AG04450 (cell line): ENCODE results near the gene SLC26A11. TPM values are rescaled to one million over a fixed set of nuclear protein-coding genes. Genes with fewer than 3 reads are reported as not detected.
A peak's percentile ranks its signal among the peaks of the same experiment; 100 is the strongest.
"Not testable (repeated sequence)": the region's sequence is repeated elsewhere in the genome, so short reads cannot be mapped to it uniquely, and the experiment has no call there.

Experiments used
- CTCF ChIA-PET: fragments of 300-600, 350-600 bp; formaldehyde crosslinking; extraction: SDS; loops from one replicate; lab custom pipeline; 2022; ENCODE audit warnings: antibody characterized with exemption, inconsistent platforms; lab: Charles Lee
- POLR2A ChIA-PET: fragments of 350-600 bp; formaldehyde crosslinking; extraction: SDS; loops from one replicate; lab custom pipeline; 2021; ENCODE audit warnings: antibody characterized with exemption, inconsistent platforms; lab: Yijun Ruan, JAX
- DNase-seq: peaks from one replicate; pipeline ENCODE4 v3.0.0-alpha.2; 2011; ENCODE audit warnings: low read depth, low spot score
- H3K27ac ChIP-seq: one replicate; pipeline ENCODE4 v1.5.1; 2012; ENCODE audit warnings: low read depth, low read length, control low read depth
- H3K27me3 ChIP-seq: one replicate; pipeline ENCODE4 v1.6.0; 2012; ENCODE audit warnings: low read length; ENCODE audit not compliant: control insufficient read depth, insufficient read depth
- H3K4me3 ChIP-seq: 2 replicates; pipeline ENCODE4 v1.5.1; 2011; ENCODE audit warnings: mild to moderate bottlenecking, low read depth, low read length, control low read depth
- H3K9me3 ChIP-seq: 2 replicates; pipeline ENCODE4 v1.5.1; 2012; ENCODE audit warnings: low read length; ENCODE audit not compliant: control insufficient read depth, insufficient read depth
- polyA plus RNA-seq: library from polyadenylated mRNA; depleted of rRNA; stranded (reverse); fragments of >200 nt; gene quantifications from 2 replicates; pipeline ENCODE4 v1.2.3, GENCODE V29; 2011
- TF ChIP-seq, protein P1 (sequence below): IDR thresholded peaks from 2 replicates; pipeline ENCODE4 v1.5.1; 2011; ENCODE audit warnings: low read depth, low read length, control low read depth, inconsistent platforms

Gene SLC26A11
- polyA plus RNA-seq, 1 experiment = 8.9 TPM

DNA sequence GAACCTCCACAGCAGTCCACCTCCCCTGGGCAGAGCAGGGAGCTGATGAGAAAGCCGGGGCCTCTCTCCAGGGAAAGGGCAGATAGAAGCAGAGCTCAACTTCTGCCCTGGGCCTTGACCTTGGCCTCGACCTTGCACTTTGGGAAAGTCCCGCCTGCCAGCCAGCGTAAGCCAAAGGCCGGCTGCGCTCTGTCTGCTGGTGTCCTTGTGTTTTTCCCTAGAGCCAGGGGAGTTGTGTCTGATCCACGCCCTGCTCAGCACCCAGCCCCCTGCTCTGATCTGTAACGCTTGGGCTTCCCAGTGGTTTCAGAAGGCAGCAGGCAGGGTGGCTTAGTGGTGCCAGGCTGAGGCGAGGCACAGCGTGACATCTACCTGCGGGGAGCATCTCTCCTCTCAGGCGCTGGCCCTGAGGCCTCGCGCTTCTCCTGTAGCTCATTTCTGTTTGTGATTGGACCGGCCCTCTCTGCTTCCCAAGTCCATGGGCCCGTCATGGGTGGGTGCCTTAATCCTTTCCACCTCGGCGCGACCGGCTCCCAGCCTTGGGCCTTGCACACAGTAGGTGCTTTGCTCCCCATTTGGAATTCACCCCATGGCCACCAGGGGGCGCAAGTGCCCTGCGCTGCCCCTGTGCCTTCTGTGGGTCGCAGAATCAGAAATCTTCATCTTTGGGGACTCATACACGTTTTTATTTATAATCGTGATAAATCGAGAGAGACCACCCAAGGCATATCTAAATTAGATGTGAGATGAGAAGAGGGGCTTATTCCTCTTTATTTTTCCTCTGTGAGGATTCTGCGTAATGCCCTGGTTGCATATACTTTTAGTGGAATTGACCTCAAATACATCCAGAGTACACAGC, 24.3 kb upstream of the SLC26A11 start:
- H3K27me3 ChIP-seq = peaks cover 19% of the 10 kb centered on the region
- H3K9me3 ChIP-seq = peaks cover 12% of the 10 kb centered on the region; the same call in 1 of the 2 replicates
- POLR2A ChIA-PET = no interaction called here
- DNase-seq = no peak
- H3K4me3 ChIP-seq = no peak overlapping the region
- H3K27ac ChIP-seq = no peak overlapping the region
- CTCF ChIA-PET = interaction anchor here (0.6 to 1.1 kb wide), 6 partner anchors 9 to 112 kb away, joined by 3 to 7 read pairs (median 3); no protein-coding TSS in a partner anchor
- TF ChIP-seq, protein P1, sequence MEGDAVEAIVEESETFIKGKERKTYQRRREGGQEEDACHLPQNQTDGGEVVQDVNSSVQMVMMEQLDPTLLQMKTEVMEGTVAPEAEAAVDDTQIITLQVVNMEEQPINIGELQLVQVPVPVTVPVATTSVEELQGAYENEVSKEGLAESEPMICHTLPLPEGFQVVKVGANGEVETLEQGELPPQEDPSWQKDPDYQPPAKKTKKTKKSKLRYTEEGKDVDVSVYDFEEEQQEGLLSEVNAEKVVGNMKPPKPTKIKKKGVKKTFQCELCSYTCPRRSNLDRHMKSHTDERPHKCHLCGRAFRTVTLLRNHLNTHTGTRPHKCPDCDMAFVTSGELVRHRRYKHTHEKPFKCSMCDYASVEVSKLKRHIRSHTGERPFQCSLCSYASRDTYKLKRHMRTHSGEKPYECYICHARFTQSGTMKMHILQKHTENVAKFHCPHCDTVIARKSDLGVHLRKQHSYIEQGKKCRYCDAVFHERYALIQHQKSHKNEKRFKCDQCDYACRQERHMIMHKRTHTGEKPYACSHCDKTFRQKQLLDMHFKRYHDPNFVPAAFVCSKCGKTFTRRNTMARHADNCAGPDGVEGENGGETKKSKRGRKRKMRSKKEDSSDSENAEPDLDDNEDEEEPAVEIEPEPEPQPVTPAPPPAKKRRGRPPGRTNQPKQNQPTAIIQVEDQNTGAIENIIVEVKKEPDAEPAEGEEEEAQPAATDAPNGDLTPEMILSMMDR = peak; percentile 90

DNA sequence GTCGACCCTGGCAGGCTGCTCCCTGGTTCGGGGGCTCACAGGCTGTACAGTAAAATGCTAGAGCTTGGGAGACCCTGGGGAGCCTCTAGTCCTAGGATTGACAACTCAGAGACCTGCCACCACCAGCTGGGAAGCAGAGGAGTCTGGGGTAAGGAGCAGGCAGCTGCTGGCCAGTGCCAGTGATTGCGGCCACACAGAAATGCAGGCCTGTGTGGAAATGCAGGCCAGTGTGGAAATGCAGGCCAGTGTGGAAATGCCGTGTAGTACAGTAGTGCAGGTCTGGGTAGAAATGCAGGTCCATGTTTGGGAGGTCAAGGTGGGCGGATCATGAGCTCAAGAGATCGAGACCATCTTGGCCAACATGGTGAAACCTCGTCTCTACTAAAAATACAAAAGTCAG, 23.6 kb upstream of the SLC26A11 start:
- H3K27me3 ChIP-seq = peaks cover 15% of the 10 kb centered on the region
- H3K27ac ChIP-seq = no peak overlapping the region
- H3K4me3 ChIP-seq = no peak overlapping the region
- peaks cover 12% of the 10 kb centered on the region; the same call in 1 of the 2 replicates for H3K9me3 ChIP-seq
- ChIA-PET POLR2A (interaction anchor here (0.6 kb wide), 1 partner anchor 11 kb away, joined by 4 read pairs; no protein-coding TSS in a partner anchor), CTCF (interaction anchor here (0.8 to 1.1 kb wide), 4 partner anchors 9 to 111 kb away, joined by 3 read pairs; no protein-coding TSS in a partner anchor)
- TF ChIP-seq, protein P1 = no peak
- DNase-seq = no peak

DNA sequence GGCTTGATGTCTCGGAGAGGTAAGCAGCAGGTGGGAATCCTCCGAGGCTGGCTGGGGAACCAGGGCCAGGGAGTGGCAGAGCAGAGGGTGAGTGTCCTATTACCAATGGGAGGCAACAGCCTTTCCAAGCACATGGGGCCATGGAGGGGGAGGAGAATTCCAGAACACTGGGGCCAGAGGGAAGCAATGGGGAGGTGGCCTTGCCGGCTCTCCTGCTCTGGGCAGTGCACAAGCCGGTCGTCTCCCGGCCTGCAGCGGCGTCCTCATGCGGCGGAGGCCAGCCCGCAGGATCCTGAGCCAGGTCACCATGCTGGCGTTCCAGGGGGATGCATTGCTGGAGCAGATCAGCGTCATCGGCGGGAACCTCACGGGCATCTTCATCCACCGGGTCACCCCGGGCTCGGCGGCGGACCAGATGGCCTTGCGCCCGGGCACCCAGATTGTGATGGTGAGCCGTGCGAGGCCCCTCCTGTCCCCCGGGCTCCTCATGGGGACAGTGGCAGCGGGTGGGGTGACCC, 22.0 kb upstream of the SLC26A11 start:
- ChIA-PET CTCF (no interaction called here), POLR2A (interaction anchor here (0.7 kb wide), 1 partner anchor 22 kb away, joined by 3 read pairs; the partner anchor contains the start of genes SGSH and SLC26A11)
- peaks cover 12% of the 10 kb centered on the region; the same call in 1 of the 2 replicates for H3K9me3 ChIP-seq
- DNase-seq = no peak
- peaks cover 10% of the 10 kb centered on the region for H3K27me3 ChIP-seq
- H3K4me3 ChIP-seq = no peak overlapping the region
- TF ChIP-seq, protein P1 = no peak
- no peak overlapping the region for H3K27ac ChIP-seq

DNA sequence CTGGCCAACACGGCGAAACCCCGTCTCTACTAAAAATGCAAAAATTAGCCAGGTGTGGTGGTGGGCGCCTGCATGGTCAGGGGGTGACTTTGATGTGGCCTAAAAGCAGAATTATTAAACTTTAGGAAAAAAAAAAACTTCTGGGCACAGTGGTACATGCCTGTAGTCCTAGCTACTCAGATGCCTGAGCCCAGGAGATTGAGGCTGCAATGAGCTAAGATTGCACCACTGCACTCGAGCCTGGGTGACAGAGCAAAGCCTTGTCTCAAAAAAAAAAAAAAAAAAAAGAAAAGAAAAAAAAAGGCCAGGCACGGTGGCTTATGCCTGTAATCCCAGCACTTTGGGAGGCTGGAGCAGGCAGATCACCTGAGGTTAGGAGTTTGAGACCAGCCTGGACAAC, 20.9 kb upstream of the SLC26A11 start:
- ChIA-PET POLR2A (interaction anchor here (0.7 kb wide), 1 partner anchor 98 kb away, joined by 7 read pairs; the partner anchor contains the start of gene GAA), CTCF (interaction anchor here (0.7 kb wide), 2 partner anchors 10 to 118 kb away, joined by 3 to 6 read pairs; no protein-coding TSS in a partner anchor)
- peaks cover 12% of the 10 kb centered on the region; the same call in 1 of the 2 replicates for H3K9me3 ChIP-seq
- not testable (repeated sequence) for DNase-seq, H3K4me3 ChIP-seq, H3K27me3 ChIP-seq, H3K27ac ChIP-seq

DNA sequence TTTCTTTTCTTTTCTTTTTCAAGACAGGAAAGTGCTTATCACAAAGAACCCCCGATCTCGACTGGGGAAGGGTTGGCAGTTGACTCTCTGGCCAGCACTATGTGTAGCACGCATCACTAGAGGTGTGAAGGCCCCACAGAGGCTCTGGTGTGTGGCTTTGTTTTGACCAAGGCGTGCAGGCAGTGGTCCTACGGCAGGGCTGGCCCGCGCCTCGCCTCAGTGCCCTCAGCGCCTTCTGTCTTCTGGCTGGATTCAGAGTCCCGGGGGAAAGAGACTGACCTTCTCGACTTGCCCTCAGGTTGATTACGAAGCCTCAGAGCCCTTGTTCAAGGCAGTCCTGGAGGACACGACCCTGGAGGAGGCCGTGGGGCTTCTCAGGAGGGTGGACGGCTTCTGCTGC, 18.8 kb upstream of the SLC26A11 start:
- Histone ChIP-seq H3K27ac (no peak overlapping the region), H3K4me3 (no peak overlapping the region), H3K9me3 (no peaks in the 10 kb centered on the region; the same call in 1 of the 2 replicates), H3K27me3 (no peaks in the 10 kb centered on the region)
- DNase-seq = no peak
- ChIA-PET CTCF (no interaction called here), POLR2A (no interaction called here)
- TF ChIP-seq, protein P1 = no peak
